GM18873 (cell line): Measurements from ENCODE around the gene GCK.
"Not testable (repeated sequence)": the region's sequence is repeated elsewhere in the genome, so short reads cannot be mapped to it uniquely, and the experiment has no call there.

Experiments
- ATAC-seq: cut with Tn5 transposase; IDR thresholded peaks from one replicate; pipeline ENCODE4 v1.9.1; 2021; ENCODE audit warnings: mild to moderate bottlenecking, moderate library complexity, moderate number of reproducible peaks; ENCODE audit not compliant: unreplicated experiment, low FRiP score

GCK gene

GRCh38 chr7:44184206-44184872 lies 4.9 kb downstream of the GCK start:
- no peak for ATAC-seq

DNA sequence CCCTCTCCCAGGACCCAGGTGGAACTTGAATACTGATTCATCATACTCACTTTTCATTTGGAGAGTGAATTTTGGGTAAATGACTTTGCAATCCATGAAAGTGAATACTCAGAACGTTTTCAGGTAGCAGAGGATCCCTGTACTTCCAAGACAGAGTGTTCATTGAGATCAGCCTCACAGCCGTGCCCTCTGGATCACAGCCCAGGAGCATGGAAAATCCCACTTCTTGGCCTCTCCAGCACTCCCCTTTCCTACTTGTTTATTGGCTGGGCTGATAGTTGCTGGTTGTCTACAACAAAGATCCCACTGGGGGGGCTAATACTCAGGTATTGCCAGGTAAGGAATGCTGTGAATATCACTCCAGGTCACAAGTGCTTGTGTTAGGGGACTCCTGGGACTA lies 5.9 kb downstream of the GCK start:
- ATAC-seq: no peak

DNA sequence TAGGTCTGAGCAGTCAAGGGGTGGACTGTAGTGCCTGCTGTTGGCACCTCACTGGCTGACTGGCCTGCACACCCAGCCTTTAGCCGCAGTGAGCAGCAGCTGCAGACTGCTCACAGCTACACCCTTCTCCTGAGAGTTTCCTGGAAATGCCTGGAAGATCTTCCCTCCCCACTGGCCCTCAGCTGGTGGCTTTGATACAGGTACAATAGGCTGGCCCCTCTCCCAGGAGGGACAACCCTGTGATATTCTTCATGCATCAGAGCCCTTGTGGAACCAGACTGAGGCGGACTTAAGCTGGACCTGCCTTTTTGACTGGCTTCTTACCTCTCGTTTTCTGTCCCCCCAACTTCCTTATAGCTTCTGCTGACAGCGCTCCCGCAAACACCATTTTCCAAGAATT lies 6.4 kb downstream of the GCK start:
- no peak for ATAC-seq

DNA sequence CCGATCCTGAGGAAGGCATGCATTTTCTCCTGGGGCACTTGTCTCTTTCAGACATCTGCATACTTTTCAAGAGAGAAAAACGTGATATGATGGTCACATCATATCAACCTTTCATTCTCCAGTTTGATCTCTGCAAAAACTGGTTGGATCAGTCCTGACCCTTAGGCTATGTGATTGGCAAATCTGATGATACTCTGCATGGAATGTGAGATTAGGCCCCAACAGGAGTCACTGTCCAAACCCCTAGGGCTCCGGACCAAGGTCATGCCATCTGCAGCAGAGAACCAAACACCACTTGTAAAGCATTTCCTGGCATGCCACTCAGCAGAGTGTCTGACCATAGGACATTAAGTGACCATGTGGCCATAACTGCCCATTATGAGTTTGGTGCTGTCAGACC lies 8.6 kb downstream of the GCK start:
- ATAC-seq: no peak

- no peak for ATAC-seq
Observed at GRCh38 chr7:44177570-44178131, 11.6 kb downstream of the GCK start.

- no peak for ATAC-seq
Observed at GRCh38 chr7:44176486-44176885, 12.8 kb downstream of the GCK start.

DNA sequence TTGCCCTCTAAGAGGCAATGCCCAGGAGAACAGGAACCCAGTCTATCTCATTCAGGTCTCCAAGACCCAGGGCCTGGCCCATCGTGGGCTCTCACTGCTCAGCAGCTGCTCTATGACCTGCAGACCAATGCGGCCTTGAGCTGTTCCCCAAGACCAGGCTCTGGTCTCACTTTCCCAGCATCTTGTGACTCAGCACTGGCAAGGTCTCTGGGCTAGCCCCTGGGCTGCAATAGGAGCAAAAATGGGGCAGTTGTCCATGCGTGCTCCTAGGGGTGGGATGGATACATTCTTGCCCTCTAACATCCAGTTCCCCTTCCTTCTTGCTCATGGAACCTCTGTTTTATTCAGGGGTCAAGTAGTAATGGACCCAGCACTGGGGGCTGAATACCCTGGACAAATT lies 13.5 kb downstream of the GCK start:
- ATAC-seq: no peak

DNA sequence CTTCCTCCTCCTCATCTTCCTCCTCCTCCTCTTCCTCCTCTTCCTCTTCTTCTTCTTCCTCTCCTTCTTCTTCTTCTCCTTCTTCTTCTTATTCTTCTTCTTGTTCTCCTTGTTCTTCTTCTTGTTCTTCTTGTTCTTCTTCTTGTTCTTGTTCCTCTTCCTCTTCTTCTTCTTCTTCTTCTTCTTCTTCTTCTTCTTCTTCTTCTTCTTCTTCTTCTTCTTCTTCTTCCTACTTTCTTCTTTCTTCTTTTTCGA lies 14.6 kb downstream of the GCK start:
- ATAC-seq: not testable (repeated sequence)

DNA sequence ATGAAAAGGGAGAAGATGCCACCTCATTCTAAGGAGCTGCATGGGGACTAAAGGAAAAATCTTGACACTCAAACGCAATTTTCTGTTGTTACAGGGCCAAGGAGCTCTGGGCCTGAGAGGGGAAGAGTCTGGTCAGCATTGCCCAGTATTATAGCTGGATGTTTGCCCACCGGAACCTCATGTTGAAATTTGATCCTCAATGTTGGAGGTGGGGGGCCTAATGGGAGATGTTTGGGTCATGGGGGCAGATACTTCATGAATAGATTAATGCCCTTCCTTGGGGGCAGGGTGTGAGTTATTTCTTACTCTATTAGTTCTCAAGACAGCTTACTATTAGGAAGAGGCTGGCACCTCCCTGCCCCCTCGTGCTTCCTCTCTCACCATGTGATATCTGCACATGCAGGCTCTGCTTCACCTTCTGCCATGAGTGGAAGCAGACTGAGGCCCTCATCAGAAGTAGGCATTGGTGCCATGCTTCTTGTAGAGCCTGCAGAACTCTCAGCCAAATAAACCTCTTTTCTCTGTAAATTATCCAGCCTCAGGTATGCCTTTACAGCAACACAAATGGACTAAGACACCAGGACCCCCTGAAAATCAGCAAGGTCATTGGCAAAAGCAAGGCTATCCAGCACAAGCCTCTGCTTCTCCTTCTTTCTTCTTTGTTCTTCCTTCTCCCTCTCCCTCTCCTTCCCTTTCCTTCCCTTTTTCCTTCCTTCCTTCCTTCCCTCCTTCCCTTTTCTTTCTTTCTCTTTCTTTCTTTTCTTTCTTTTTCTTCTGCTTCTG lies 15.1 kb downstream of the GCK start:
- no peak for ATAC-seq

GRCh38 chr7:44172803-44173424 lies 16.3 kb downstream of the GCK start:
- ATAC-seq: no peak

- ATAC-seq: no peak
Observed at GRCh38 chr7:44172352-44172751, 16.9 kb downstream of the GCK start.

- not testable (repeated sequence) for ATAC-seq
Observed at GRCh38 chr7:44171901-44172300, 17.3 kb downstream of the GCK start.

DNA sequence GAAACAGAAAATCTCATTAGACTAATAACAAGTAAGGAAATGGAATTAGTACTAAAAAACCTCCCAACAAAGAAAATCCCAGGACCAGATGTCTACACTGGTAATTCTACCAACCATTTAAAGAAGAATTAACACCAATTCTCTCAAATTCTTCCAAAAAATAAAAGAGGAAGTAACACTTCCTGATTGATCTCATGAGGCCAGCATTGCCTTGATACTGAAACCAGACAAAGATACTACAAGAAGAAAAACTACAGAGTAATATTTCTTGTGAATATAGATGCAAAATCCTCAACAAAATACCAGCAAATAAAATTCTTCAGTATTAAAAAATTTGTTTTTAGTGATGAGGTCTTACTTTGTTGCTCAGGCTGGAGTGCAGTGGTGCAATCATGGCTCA lies 21.3 kb downstream of the GCK start:
- ATAC-seq: no peak

- no peak for ATAC-seq
Observed at GRCh38 chr7:44163591-44163990, 25.6 kb downstream of the GCK start.

DNA sequence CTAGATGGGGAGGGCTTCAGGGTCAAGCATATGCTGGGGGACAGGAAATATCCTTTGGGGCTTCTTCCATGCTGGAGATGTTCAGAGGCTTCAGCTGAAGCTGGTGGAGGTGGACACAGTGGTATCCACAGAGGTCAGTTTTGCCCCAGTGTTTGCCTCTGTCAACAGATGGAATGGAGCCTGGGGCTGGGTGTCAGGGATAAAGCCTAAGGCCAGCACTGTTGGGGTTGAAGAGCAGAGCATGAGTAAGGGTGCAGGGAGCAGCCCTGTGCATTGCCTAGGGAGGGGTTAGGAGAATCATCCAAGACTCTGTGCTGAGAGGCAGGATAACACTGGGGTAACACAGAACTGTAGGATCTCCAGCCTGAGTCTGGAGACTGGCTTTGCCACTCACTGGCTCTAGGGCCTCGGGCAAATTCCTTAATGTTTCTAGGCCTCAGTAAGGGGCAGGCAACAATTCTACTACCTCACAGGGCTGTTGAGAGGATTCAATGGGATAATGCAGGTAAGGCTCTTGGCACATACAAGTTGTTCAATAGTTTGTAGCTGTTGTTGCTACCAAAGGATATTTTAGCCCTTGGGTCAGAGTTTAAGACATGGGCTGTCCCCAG lies 26.3 kb downstream of the GCK start:
- no peak for ATAC-seq

GRCh38 chr7:44162179-44162578 lies 27.1 kb downstream of the GCK start:
- ATAC-seq: no peak

DNA sequence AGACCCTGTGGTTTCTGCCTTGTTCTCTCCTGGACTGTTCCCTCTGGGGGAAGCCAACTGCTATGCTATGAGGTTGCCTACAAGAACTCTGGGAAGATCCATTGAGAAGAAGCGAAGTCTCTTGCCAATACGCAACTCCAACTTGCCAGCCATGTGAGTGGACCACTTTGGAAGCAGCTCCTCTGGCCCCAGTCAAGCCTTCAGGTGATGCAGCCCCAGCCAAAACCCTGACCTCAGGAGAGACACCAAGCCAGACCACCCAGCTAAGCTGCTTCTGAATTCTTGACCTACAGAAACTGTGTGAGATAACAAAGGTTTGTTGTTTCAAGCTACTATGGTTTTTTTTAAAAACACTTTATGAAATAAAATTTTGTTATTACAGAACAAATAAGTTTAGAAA lies 27.9 kb downstream of the GCK start:
- no peak for ATAC-seq

DNA sequence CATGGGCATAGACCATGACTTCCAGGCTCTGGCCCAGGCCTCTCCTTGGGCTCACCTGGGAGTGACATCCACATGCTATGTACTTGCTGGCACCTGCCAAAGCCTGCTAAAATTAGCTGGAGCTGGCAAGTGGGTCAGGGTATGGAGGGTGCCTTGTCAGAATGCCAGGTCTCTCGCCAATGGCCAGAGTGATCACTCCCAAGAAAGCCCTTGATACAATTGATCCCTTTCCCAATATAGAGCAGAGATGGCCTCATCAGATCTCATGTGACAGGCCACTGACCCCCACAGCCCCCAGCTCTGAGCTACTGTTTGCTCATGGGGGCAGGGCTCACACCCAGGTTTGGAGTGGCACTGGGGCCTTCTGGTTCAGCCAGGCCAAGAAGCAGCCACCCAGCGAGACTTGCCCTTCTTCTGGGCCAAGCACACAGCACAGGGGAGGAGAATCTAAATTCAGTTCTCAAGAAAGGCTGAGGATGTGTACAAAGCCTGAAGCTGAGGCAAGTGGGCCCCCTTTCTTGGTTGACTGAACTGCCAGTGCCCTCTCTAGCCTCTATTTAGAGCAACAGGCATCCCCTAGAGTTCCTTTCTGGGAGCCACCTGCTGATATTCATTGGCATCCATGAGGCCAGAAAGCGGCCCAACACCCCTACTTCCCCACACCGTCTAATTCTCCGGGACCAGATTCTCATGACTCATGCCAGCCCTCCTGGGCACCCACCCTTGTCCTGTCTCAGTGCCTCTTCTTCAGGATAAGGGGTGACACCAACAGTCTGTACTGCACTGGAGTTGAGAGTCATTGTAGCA lies 29.2 kb downstream of the GCK start:
- no peak for ATAC-seq

DNA sequence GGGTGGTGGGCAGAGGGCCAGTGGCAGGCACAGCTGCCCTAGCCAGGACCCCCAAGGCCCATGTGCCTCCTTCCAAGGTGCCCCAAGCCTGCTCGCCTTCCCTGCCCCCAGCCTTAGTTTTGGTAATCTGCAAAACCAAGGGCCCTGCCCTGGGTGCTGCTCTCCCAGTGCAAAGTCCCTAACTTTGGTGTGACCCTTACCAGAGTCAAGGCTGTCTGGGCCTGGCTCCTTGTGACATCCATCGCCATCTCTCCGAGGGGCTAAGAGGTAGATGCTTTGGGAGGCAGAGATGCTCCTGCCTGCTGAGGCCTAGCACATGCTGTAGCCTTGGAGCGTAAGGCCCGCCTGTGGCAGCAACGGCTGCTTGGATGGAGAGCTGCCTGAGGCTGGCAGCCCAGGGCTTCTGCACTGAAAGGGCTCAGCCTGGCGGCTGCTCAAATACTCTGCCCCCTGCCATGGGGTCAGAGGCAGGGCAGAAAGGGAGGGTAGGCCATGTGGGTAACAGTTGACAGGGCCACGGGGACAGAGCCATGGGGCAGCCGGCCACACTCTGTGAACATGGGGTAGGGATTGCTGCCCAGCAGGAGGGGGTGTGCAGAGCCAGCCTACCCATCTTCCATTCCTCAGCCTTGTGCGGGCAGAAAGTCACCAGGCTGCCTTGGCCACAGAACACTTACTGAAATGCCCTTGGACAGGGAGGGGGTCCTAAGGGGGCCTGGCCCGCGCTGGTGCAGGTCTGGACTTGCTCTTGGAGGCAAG lies 30.2 kb downstream of the GCK start:
- ATAC-seq: no peak
